NB4 (cell line): ENCODE results near the gene CTTNBP2.

Source experiments
- DNase-seq: peaks from one replicate; pipeline ENCODE4 v3.0.0; 2010; ENCODE audit warnings: low read depth
- H3K4me3 ChIP-seq: one replicate; pipeline ENCODE4 v1.5.1; 2011; ENCODE audit warnings: mild to moderate bottlenecking, low read depth, low read length, moderate library complexity
- MYC ChIP-seq: IDR thresholded peaks from 2 replicates; pipeline ENCODE4 v1.6.1; 2011; ENCODE audit warnings: low read depth, low read length
- POLR2A ChIP-seq: IDR thresholded peaks from 2 replicates; pipeline ENCODE4 v1.6.1; 2011; ENCODE audit warnings: mild to moderate bottlenecking; ENCODE audit not compliant: insufficient read length; ENCODE audit errors: extremely low read depth
- TF ChIP-seq, protein P1 (sequence below): IDR thresholded peaks from 2 replicates; pipeline ENCODE4 v1.6.1; 2011; ENCODE audit warnings: low read depth, low read length
- TF ChIP-seq, protein P2 (sequence below): IDR thresholded peaks from one replicate; pipeline ENCODE4 v1.5.1; 2012; ENCODE audit warnings: low read depth, low read length

CTTNBP2 gene

DNA sequence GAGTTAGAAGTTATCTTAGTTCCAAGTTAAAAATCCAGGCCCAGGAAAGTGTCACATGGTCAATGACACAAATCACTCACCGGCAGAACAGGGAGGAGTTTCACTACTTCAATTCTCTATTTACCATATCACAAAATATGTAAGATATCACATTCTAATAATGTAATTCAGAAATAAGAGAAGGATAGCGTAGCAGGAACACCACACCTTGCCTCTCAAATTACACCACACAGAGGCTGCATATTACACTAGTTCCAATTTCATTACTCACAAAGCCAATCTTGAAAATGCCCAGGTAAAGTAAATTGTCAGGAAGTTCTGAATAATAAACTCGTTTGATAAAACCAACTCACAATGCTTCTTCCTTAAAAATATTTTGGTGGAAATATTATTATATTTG is 169.2 kb downstream of the CTTNBP2 start:
- no peak overlapping the region for H3K4me3 ChIP-seq
- DNase-seq = no peak
- TF ChIP-seq, protein P1, sequence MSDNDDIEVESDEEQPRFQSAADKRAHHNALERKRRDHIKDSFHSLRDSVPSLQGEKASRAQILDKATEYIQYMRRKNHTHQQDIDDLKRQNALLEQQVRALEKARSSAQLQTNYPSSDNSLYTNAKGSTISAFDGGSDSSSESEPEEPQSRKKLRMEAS = no peak
- TF ChIP-seq, protein P2, sequence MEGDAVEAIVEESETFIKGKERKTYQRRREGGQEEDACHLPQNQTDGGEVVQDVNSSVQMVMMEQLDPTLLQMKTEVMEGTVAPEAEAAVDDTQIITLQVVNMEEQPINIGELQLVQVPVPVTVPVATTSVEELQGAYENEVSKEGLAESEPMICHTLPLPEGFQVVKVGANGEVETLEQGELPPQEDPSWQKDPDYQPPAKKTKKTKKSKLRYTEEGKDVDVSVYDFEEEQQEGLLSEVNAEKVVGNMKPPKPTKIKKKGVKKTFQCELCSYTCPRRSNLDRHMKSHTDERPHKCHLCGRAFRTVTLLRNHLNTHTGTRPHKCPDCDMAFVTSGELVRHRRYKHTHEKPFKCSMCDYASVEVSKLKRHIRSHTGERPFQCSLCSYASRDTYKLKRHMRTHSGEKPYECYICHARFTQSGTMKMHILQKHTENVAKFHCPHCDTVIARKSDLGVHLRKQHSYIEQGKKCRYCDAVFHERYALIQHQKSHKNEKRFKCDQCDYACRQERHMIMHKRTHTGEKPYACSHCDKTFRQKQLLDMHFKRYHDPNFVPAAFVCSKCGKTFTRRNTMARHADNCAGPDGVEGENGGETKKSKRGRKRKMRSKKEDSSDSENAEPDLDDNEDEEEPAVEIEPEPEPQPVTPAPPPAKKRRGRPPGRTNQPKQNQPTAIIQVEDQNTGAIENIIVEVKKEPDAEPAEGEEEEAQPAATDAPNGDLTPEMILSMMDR = no peak
- no peak for TF ChIP-seq MYC
- no peak for TF ChIP-seq POLR2A

DNA sequence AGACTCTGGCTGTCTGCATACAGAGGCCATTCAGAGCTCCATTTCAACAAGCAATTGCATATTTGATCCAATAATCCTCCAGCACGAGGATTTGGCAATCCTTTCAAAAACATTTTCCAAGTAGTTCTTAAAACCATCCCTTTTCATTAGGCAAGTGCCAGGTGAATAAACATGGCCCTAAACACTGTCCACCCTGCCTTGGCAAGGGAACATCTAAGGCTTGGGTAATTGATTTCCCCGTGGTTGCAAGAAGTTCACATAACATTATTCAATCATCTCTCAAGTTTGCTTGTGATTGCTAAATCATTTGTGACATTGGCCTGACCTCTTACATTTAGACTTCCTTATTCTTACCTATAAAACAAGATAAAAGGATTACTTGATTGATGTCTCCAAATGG is 175.2 kb downstream of the CTTNBP2 start:
- H3K4me3 ChIP-seq = no peak overlapping the region
- TF ChIP-seq, protein P1 = no peak
- TF ChIP-seq, protein P2 = no peak
- TF ChIP-seq MYC = no peak
- no peak for TF ChIP-seq POLR2A
- peak; percentile 15 for DNase-seq

DNA sequence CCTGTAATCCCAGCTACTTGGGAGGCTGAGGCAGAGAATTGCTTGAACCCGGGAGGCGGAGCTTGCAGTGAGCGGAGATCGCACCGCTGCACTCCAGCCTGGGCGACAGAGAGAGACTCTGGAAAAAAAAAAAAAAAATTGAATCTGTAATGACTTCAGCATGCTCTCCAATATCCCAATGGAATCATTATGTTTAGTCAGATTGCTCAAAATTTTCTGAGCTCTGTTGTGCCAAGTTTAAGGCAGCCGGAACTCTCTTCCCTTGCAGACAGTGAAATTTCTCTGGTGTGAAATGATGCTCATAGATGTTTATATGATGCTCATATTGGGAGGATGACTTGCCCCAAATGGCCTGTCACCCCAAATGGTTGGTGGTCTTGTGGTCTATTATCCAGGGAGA is 180.9 kb downstream of the CTTNBP2 start:
- TF ChIP-seq, protein P2 = no peak
- H3K4me3 ChIP-seq = no peak overlapping the region
- DNase-seq = no peak

DNA sequence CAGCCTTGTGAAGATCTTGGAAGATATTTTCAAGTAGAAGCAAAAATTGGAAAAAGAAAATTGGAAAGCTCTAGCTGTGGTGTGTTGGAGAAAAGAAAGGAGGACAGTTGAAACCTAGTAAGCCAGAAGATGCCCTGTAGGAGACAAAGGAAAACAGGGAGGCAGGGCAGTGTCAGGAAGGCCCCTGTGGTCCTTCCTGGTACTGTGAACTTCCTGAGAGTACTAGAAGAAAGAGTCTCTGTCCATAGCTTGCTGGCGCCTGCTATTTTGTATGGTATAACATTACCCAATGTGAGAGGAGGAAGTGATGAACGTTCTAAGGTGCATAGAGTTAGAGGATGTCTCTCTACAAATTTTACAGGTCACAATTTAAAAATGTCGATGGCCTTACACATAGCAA is 183.1 kb downstream of the CTTNBP2 start:
- H3K4me3 ChIP-seq = no peak overlapping the region
- TF ChIP-seq POLR2A (no peak), MYC (no peak)
- TF ChIP-seq, protein P1 = no peak
- TF ChIP-seq, protein P2 = no peak
- DNase-seq = no peak

DNA sequence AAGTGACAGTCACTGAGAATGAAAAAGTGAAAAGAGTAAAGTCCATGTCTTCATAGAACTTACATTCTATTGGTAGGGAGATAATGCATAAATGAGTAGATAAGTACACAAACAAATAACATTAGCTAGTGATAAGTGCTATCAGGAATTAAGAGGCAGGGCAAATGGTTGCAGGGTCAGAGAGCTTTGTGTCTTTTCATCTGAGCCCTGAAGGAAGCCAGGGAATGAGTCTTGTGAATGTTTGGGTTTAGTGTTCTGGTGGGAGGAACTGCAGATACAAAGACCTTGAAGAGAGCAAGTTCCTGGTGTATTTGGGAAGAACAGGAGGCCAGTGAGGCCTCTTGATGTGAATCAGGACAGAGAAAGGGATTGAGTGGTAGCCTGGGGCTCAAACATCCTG is 183.8 kb downstream of the CTTNBP2 start:
- TF ChIP-seq, protein P2 = no peak
- TF ChIP-seq, protein P1 = no peak
- no peak for TF ChIP-seq POLR2A
- no peak for TF ChIP-seq MYC
- H3K4me3 ChIP-seq = no peak overlapping the region
- no peak for DNase-seq

DNA sequence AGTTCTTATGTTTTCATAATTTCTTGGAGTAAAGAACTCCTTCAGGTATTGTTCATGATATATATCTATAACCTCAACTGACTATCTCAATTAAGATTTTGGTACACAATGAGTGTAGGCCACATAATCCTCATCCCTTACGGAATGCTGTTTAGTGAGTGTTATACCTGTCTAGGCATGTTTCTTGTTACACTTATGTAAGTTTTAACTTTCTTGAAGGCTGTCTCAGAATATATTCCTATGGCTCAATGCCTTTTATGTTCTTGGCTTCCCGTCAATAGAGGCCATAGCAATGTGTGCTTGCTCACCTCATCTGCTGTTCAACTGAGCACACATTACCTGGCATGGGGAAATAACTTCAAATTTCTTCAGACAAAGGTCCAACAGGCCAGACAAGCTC is 185.1 kb downstream of the CTTNBP2 start:
- H3K4me3 ChIP-seq = no peak overlapping the region
- DNase-seq = no peak
- TF ChIP-seq POLR2A (no peak), MYC (no peak)
- TF ChIP-seq, protein P1 = no peak
- TF ChIP-seq, protein P2 = no peak
